Smooth muscle cell of trachea (primary cell): ENCODE results near the gene PCDHB2. TPM values are rescaled to one million over a fixed set of nuclear protein-coding genes. Genes with fewer than 3 reads are reported as not detected.

Experiments
- total RNA-seq: library from RNA; depleted of rRNA; stranded (reverse); fragments of >200 nt; gene quantifications from 2 replicates; pipeline ENCODE4 v1.2.1, GENCODE V29; 2014

PCDHB2 gene
- total RNA-seq, result 0.58 and 3.0 TPM in 2 replicates

DNA sequence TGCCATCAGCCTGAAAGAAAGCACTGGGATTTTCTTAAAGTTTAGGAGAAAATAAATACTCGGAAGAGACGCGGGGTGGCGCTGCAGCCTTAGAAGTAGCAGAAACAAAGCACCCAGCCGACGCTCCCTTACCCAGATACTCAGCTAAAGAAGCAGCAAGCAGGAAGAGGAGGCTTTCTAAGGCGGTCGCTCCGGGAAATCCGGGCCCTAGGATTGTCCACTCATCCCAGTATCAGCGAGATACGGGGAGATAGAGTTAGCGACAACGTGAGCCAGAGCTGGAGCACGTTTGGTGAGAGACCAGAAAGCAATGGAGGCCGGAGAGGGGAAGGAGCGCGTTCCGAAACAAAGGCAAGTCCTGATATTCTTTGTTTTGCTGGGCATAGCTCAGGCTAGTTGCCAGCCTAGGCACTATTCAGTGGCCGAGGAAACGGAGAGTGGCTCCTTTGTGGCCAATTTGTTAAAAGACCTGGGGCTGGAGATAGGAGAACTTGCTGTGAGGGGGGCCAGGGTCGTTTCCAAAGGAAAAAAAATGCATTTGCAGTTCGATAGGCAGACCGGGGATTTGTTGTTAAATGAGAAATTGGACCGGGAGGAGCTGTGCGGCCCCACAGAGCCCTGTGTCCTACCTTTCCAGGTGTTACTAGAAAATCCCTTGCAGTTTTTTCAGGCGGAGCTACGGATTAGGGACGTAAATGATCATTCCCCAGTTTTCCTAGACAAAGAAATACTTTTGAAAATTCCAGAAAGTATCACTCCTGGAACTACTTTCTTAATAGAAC, at the start of gene PCDHB2:
PCDHB2 (plus strand) TSS at position 135 of the 782 bp plus-strand sequence; CDS start at position 311, 176 bp downstream.

GRCh38 chr5:141050622-141051520, 43.5 kb upstream of the PCDHB2 start, which contains the start of gene PCDHB1:
Gene PCDHB1 (plus strand): TSS chr5:141051374. CDS start chr5:141051471, 97 bp downstream.

DNA sequence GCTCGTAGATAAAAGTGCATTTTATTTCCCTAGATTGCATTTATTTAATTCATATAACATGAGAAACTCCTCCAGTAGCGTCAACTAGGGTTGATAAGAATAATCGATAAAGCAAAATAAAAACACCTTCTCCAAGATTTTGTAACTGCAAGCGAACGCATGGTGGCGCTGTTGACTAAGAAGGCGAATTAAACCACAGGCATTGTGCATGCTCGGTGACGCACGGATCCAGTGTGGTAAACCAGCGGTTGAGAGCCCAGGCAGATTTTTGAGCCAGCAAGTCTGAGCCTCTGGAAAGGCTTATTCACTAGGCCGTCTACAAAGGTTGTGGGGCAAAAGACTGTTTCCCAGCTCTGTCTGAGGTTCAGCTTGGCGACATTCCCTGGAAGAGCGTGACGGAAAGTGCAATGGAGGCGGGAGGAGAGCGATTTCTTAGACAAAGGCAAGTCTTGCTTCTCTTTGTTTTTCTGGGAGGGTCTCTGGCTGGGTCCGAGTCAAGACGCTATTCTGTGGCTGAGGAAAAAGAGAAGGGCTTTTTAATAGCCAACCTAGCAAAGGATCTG, 5.9 kb downstream of the PCDHB2 start, which contains the start of gene PCDHB3:
PCDHB3 (plus strand) TSS at position 231 of the 563 bp plus-strand sequence; CDS start at position 408, 177 bp downstream.

DNA sequence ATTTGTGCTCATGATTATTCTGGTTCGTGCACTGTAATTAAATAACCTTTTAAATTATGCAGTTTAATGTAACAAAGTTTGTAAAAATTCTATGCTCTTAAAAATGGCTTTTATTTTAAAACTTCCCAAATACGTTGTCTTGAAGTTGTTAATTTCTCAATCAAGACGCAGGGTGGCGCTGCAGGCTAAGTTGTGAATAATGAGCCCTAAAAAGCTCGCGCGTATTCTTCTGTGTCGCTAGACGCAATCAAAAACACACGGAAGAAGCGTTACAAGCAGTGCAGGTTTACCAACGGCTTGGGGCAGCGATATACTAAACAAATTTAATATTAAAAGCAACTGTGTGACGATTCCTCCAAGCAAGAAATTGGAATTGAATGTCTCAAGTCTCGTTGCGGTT, 27.1 kb downstream of the PCDHB2 start, which contains the start of gene PCDHB4:
PCDHB4 (plus strand) TSS at position 256 of the 400 bp plus-strand sequence. CDS start 181 bp downstream, outside the sequence.

GRCh38 chr5:141135030-141135717, 40.8 kb downstream of the PCDHB2 start, which contains the start of gene PCDHB5:
Gene PCDHB5 (plus strand): TSS chr5:141135206. CDS start chr5:141135435, 229 bp downstream.

Other genes starting within 250 kb of the PCDHB2 start
- gene PCDHA9, start 246.2 kb upstream of the PCDHB2 start, total RNA-seq, result under 0.01 TPM in 2 replicates
- gene PCDHA10, start 238.7 kb upstream of the PCDHB2 start, total RNA-seq, result under 0.01 and 0.17 TPM in 2 replicates
- gene PCDHA11, start 225.7 kb upstream of the PCDHB2 start, total RNA-seq, result 0.29 and 0.50 TPM in 2 replicates
- gene PCDHA12, start 219.3 kb upstream of the PCDHB2 start, total RNA-seq, result under 0.01 TPM in 1 of 2 replicates, not detected in the other
- gene PCDHA13, start 212.5 kb upstream of the PCDHB2 start, total RNA-seq, result under 0.01 TPM in 2 replicates
- under 0.01 TPM in 2 replicates for gene PCDHAC1, start 168.3 kb upstream of the PCDHB2 start, total RNA-seq
- under 0.01 TPM in 1 of 2 replicates, not detected in the other for gene PCDHAC2, start 128.1 kb upstream of the PCDHB2 start, total RNA-seq
- gene PCDHB1, start 43.2 kb upstream of the PCDHB2 start, total RNA-seq, result not detected in 2 replicates
- 0.29 and 0.50 TPM in 2 replicates for gene PCDHB3, start 5.9 kb downstream of the PCDHB2 start, total RNA-seq
- 0.15 and 0.17 TPM in 2 replicates for gene PCDHB4, start 27.2 kb downstream of the PCDHB2 start, total RNA-seq
- gene PCDHB5, start 40.6 kb downstream of the PCDHB2 start, total RNA-seq, result 0.29 and 1.3 TPM in 2 replicates
- 0.33 TPM in 1 of 2 replicates, not detected in the other for gene PCDHB6, start 55.4 kb downstream of the PCDHB2 start, total RNA-seq
- under 0.01 and 0.66 TPM in 2 replicates for gene PCDHB7, start 78.0 kb downstream of the PCDHB2 start, total RNA-seq
- 0.50 TPM in 1 of 2 replicates, not detected in the other for gene PCDHB8, start 83.2 kb downstream of the PCDHB2 start, total RNA-seq
- 0.15 and 0.50 TPM in 2 replicates for gene PCDHB16, start 87.8 kb downstream of the PCDHB2 start, total RNA-seq
- gene PCDHB9, start 92.5 kb downstream of the PCDHB2 start, total RNA-seq, result under 0.01 and 0.17 TPM in 2 replicates
- 0.15 and 0.66 TPM in 2 replicates for gene PCDHB10, start 97.7 kb downstream of the PCDHB2 start, total RNA-seq
- gene PCDHB11, start 105.0 kb downstream of the PCDHB2 start, total RNA-seq, result 0.50 TPM in 1 of 2 replicates, not detected in the other
- 0.15 and 0.33 TPM in 2 replicates for gene PCDHB12, start 114.1 kb downstream of the PCDHB2 start, total RNA-seq
- gene PCDHB13, start 119.3 kb downstream of the PCDHB2 start, total RNA-seq, result under 0.01 and 1.3 TPM in 2 replicates
- gene PCDHB14, start 128.7 kb downstream of the PCDHB2 start, total RNA-seq, result 0.15 and 1.2 TPM in 2 replicates
- gene PCDHB15, start 150.8 kb downstream of the PCDHB2 start, total RNA-seq, result under 0.01 and 0.66 TPM in 2 replicates
- 0.50 and 1.0 TPM in 2 replicates for gene SLC25A2, start 209.4 kb downstream of the PCDHB2 start, total RNA-seq
- 70.8 and 74.8 TPM in 2 replicates for gene TAF7, start 226.2 kb downstream of the PCDHB2 start, total RNA-seq
- gene PCDHGA1, start 235.9 kb downstream of the PCDHB2 start, total RNA-seq, result 1.3 and 2.3 TPM in 2 replicates
- 3.3 and 6.6 TPM in 2 replicates for gene PCDHGA2, start 244.1 kb downstream of the PCDHB2 start, total RNA-seq
- 1.3 and 2.6 TPM in 2 replicates for gene PCDHGA3, start 249.2 kb downstream of the PCDHB2 start, total RNA-seq